Measurements from ENCODE around the gene SLC6A1.

SLC6A1 gene

GRCh38 chr3:11015369-11015768 lies 22.8 kb downstream of the SLC6A1 start:
- DNase-seq (ENCODE audit: low read depth in 1 of 2, low spot score in 1 of 2) = no peak

GRCh38 chr3:11016727-11017126 lies 24.2 kb downstream of the SLC6A1 start:
- no peak for DNase-seq (ENCODE audit: low read depth in 1 of 2, low spot score in 1 of 2)

DNA sequence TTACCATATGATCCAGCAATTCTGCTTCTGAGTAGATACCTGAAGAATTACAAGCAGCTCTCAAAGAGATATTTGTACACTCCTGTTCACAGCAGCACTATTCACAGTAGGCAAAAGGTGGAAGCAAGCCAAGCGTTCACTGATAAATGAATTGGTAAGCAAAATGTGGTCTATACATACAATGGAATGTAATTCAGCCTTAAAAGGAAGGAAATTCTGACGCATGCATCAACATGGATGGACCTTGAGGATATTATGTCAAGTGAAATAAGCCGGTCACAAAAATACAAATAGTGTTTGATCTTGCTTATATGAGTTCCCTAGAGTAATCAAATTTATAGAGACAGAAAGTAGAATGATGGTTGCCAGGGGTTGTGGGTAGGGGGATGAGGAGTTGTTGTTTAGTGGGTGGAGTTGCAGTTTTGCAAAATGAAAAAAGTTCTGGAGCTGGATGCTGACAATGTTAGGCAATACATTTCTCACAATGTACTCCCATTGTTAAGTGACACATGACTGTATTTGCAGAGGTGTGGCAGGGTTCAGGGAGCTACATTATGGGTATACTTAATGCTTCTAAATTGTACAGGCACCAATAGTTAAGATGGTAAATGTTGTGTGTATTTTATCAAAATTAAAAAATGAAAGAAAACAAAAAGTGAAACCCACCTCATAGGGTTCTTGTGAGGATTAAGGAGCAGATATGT lies 26.7 kb downstream of the SLC6A1 start:
- DNase-seq (ENCODE audit: low read depth in 1 of 2, low spot score in 1 of 2) = no peak

- no peak for DNase-seq (ENCODE audit: low read depth in 1 of 2, low spot score in 1 of 2)
Measured at GRCh38 chr3:11020764-11021163, 28.2 kb downstream of the SLC6A1 start.

- no peak for DNase-seq (ENCODE audit: low read depth in 1 of 2, low spot score in 1 of 2)
Measured at GRCh38 chr3:11021611-11022011, 29.1 kb downstream of the SLC6A1 start.

- no peak for DNase-seq (ENCODE audit: low read depth in 1 of 2, low spot score in 1 of 2)
Measured at GRCh38 chr3:11022115-11022514, 29.6 kb downstream of the SLC6A1 start.

DNA sequence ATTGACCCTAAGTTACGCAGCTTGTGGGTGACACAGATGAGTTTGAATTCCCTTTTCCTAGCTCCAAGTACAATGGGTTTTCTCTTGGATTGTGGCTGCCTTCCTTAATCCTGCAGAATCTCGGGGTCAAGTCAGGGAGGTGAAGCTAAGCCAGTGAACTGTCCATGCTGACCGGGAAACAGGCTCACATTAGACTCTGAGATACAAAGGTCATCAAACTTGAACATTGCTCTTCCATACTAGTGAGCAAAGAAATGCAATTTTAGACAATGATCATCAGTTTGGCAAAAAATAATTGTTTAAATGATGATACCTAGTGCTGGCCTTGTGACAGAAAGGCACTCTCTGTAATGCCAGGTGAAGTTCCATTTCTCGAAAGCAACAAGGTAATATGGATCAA lies 31.6 kb downstream of the SLC6A1 start:
- no peak for DNase-seq (ENCODE audit: low read depth in 1 of 2, low spot score in 1 of 2)

GRCh38 chr3:11029948-11030347 lies 37.4 kb downstream of the SLC6A1 start:
- DNase-seq (ENCODE audit: low read depth in 1 of 2, low spot score in 1 of 2) = no peak

GRCh38 chr3:11033871-11034270 lies 41.3 kb downstream of the SLC6A1 start:
- no peak for DNase-seq (ENCODE audit: low read depth in 1 of 2, low spot score in 1 of 2)

DNA sequence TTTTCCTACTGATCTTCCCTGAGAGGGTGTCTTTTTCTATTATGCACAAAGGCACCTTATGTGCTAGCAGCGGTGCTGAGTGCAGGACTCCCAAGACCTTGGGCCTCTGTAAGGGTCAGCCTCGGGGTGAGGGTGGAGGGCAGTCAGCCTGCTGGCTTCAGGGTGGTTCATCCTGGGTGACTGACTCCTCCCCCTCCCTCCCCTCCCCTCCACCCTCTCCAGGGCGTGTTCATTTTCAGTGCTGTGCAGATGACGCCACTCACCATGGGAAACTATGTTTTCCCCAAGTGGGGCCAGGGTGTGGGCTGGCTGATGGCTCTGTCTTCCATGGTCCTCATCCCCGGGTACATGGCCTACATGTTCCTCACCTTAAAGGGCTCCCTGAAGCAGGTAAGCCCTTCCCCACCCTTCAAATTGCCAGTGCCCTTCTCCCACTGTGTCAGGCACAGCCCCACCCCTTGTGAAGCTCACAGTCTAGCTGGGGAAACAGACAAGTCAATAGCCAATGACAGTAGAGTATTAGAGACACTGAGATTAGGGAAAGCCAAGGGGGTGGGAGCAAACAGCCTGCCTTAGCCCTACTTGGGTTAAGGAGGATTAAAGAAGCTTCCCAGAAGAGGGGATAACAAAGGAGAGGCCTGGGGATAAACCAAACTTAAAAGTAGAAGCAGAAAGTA lies 41.9 kb downstream of the SLC6A1 start:
- no peak for DNase-seq (ENCODE audit: low read depth in 1 of 2, low spot score in 1 of 2)

DNA sequence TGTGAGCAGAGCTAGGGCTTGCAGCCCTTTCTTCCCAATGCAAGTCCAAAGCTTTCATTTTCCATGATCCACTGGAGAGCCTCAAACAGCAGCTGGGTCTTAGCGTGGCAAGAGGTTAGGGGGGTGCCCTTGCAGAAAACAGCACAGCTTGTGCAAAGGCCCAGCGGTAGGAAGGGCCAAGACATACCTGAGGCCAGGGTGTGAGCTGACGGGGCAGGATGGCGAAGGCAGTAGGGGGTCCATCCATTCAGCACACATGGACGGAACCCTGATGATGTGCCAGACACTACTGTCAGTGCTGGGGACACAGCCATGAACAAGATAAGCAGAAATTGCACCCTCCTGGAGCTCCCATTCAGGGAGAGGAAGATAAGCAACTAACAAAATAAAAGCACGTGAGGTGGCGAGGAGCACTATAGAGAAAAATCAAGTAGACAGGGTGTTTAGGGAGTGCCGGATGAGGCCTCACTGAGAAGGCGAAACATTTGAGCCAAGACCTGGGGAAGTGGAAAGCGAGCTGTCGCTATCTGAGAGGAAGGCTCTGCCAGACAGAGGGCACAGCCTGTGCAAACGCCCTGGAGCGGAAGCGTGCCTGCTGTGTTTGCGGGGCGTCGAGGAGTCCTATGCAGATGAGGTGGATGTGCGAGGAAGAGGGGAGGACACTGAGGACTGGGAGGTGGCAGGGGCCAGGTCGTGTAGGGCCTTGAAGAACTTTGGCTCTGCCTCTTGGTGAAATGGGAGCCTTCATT lies 43.4 kb downstream of the SLC6A1 start:
- no peak for DNase-seq (ENCODE audit: low read depth in 1 of 2, low spot score in 1 of 2)

DNA sequence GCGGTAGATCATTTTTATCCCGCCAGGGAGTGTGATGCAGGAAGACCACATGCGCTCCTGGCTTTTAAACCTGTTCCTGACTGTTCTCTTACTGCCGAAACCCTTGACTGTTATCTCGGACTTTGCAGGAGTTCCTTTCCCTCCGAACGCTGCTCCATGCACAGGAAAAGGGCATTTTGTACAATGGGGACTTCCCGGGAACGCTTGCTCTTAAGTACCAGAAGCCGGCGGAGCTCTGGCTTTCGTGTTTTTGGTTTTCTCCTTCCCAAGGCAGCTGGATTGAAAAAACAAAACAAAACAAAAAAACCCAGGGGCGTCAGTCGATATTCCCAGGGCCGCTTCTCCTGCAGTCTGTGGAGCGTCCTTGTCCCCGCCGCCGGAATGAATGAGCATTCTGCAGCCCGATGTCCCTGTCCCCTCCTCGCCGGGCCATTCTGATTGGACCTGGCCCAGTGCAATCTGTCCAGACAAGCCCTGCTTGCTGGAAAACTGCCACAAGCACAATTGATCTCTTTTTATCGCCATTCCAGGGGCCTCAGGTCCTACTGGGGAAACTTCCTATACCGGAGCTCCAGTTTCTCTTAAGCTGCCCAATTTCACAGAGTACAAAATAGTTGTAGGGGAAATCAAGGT lies 44.8 kb downstream of the SLC6A1 start:
- DNase-seq (ENCODE audit: low read depth in 1 of 2, low spot score in 1 of 2) = no peak

DNA sequence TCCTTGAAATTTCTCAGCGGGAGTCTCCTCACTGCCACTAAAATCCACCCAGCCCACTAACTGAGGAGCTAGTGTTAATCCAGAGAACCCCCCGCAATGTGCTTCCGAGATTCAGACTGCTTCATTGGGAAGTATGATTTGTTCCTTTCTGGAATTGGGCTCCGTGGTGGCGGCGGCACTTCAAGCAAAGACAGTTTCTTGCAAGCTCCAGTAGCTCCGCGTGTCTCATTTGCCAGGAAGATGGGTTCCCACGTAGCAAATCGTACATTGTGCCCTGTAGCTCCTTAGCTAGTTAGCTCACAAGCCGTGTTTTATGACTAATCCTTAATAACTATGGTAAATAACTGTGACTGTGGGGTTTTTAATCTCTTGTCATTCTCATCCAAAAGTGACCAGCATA lies 45.4 kb downstream of the SLC6A1 start:
- no peak for DNase-seq (ENCODE audit: low read depth in 1 of 2, low spot score in 1 of 2)

DNA sequence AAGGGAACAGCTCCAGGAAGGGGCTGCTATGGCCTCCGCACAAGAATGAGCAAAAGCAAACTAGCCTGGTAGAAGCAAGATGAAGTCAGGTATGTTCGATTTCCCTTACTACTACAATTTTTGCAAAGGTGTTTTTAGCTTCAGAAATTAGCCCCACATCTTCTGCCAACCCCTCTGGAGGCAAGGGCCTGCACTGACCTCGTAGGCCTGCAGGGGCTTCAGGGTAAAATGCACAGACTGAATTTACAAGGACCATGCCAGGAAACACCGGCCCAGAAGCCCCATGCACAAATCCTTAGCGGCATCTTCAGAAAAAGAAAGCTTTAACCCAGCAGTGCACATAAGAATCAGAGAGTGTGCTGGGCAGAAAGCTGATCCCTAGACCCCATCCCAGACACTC lies 53.0 kb downstream of the SLC6A1 start:
- DNase-seq (ENCODE audit: low read depth in 1 of 2, low spot score in 1 of 2) = no peak

DNA sequence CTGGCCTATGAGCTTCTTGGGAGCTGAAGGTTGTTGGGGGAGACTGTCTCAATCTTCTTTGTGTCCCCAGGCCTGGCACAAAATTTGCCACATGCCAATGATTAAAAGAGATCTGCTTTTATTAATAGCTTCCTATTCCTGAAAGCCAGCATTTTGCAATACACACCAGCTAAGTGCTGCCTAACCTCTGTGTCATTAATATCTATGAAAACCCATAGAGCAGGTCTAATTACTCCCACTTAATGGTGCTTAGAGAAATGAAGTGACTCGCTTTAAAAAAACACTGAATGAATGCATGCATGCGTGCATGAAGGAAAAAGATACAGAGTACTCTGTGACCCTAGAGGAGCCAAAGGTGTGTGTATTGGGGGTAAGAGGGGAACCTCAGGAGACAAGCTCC lies 55.0 kb downstream of the SLC6A1 start:
- DNase-seq (ENCODE audit: low read depth in 1 of 2, low spot score in 1 of 2) = no peak

DNA sequence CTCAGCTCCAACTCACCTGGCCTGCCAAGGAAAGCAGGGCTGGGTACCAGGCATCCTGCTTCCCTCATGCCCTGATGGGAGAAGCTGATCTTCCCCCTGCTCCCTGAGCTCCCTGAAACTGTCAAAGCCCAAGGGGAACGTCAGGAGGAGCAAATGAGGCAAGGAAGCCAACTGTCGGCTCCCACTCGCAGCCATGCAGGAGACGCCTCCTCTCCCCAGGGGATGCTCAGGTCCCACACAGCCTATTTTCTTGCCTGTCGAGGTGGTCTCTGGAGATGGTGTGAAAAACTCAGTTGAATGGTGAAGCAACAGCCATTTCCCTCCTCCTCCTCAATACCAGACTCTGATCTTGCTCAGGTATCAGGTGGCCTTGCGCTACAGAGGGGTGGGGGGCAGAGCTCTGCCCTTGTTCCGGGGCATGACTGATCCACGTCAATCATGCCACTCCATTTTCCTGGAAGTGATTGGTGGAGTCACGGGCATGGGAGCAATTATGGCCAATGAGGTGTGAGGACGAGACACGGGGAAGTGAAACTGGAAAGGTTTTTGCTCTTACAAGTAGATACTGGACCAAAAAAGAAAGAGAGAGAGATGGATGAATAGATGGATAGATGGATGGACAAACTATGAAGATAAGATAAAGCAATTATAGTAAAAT lies 58.2 kb downstream of the SLC6A1 start:
- no peak for DNase-seq (ENCODE audit: low read depth in 1 of 2, low spot score in 1 of 2)

DNA sequence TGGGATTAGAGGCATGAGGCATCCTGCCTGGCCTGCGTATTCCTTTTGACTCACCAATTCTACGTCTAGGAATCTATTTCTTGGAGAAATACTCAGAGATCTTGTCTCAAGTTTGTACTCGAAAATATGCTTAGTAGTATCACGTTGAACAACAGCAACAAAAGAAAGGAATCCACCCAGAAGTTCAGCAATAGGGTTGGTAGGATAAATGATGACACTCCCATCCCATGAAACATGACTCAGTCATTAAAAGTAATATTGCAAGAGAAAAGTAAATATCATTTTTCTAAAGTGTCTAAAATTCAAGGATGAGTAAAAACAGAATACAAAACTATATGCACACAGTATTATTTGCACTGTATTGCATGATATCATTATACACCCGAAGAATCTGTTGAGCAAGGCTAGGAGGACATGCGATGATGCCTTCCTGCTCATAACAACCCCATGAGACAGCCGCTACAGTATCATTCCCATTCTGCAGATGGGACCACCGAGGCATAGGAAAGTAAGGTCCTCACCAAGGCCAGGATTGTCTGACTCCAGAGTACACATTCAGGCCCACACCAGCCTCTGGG lies 61.5 kb downstream of the SLC6A1 start:
- no peak for DNase-seq (ENCODE audit: low read depth in 1 of 2, low spot score in 1 of 2)

DNA sequence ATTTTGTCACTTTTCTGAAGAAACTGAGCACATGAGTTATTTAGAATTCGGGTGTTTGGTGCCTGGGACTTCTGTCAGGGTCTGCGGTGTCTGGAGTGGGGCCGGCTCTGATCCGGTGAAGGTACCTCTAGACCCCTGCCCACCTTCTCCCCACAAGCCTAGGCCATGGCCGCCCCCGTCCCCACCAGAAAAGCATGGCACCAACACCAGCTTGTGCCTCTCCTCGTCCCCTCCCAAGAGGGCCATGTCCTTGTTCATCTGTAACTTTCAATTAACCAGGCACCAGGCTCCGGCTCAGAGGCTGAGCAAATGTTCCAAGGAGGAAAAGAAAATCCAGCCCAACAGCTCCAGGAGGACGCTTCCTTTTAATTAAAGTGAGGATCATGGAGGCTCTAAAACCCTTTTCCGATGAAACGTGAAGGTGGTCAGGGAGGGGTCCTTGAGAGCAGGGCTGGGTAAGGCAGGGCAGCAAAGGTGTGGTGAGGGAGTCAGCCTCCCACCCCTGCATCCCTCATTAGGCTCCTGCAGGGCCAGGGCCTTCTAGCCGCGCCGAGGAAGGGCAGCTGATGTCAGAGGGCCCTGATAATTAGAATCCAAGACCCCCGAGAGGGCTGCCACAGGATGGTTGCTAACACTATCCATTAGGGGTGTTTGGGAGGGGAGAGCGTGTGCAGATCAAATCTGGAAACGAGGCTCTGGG lies 62.3 kb downstream of the SLC6A1 start:
- DNase-seq (ENCODE audit: low read depth in 1 of 2, low spot score in 1 of 2) = no peak

- no peak for DNase-seq (ENCODE audit: low read depth in 1 of 2, low spot score in 1 of 2)
Measured at GRCh38 chr3:11055496-11055895, 62.9 kb downstream of the SLC6A1 start.

DNA sequence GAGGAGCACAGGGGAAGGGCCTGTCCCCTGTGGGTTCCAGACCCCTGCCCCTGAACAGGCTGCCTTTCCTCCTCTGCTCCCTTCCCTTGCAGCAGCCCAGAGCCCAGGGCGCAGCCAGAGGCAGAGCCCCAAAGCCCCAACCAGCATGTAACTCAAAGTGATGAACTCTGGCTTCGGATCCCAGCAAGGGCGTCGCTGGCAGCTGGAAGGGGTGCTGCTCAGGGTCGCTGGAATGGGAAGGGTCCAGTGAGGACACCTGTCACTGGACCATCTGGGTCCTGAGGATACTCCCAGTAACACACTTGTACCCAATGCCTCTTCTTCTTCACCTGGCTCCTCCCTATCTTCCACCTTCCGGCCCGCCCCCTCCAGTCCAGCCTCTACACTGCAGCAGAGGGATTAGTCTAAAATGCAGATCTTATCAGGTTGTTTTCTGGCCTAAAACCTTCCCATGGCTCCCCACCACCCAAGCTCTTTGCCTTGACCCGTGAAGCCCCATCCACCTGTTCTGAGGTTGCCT lies 64.0 kb downstream of the SLC6A1 start:
- no peak for DNase-seq (ENCODE audit: low read depth in 1 of 2, low spot score in 1 of 2)

All from activated CD4-positive, alpha-beta T cell treated with anti-CD3 and anti-CD28 coated beads, Interleukin-2, amount 50 U/mL, for 24 hours (primary cell).